Ectodermal cell (in vitro differentiated cells): ENCODE data around the gene SPOCK1.

Experiments
- H3K27ac ChIP-seq: 2 replicates; pipeline ENCODE4 v1.7.0; 2013; ENCODE audit warnings: mild to moderate bottlenecking, low read depth, low read length; ENCODE audit not compliant: insufficient read depth, poor library complexity, severe bottlenecking
- H3K27me3 ChIP-seq: 2 replicates; pipeline ENCODE4 v1.7.0; 2013; ENCODE audit warnings: mild to moderate bottlenecking, low read length; ENCODE audit not compliant: insufficient read depth, control insufficient read depth, poor library complexity, severe bottlenecking
- H3K36me3 ChIP-seq: one replicate; pipeline ENCODE4 v1.7.0; 2013; ENCODE audit warnings: low read length; ENCODE audit not compliant: control insufficient read depth, insufficient read depth
- H3K4me1 ChIP-seq: one replicate; pipeline ENCODE4 v1.7.0; 2013; ENCODE audit warnings: low read length; ENCODE audit not compliant: control insufficient read depth, insufficient read depth
- H3K4me3 ChIP-seq: 2 replicates; pipeline ENCODE4 v1.7.0; 2013; ENCODE audit warnings: low read depth, low read length, control low read depth; ENCODE audit not compliant: insufficient read depth
- H3K9me3 ChIP-seq: 2 replicates; pipeline ENCODE4 v1.7.0; 2013; ENCODE audit warnings: mild to moderate bottlenecking, low read length, moderate library complexity; ENCODE audit not compliant: control insufficient read depth
- WGBS, 2 experiments: methylation state at CpG; one replicate each; pipeline ENCODE4 v1.1.7; 2013; ENCODE audit warnings: missing lambda C conversion rate in 2 of 2; 5-methylcytosine and 5-hydroxymethylcytosine counted together

The SPOCK1 gene

DNA sequence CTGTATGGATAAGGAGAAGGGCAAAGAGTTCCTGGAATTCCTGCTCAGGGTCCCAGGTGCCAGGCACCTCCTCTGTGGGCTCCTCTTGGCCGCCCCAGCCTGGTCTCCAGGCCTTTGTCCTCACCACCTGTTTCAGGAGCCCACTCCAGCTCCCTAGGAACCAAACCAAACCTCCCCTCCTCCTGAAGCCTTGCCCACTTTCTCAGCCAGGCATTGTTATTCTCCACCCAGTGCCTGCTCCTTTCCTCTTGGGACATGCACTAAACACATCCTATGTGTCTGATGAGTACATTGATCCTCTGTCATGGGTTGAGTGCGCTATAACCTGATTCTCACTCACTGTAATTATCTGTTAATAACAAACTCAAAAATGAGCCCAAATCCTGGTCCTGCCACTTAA lies 189.8 kb downstream of the SPOCK1 start:
- 90 to 93% methylated on average over 2 of the region's 2 CpGs for WGBS, 2 experiments
- Histone ChIP-seq H3K27me3 (no peaks in the 10 kb centered on the region), H3K27ac (no peak overlapping the region), H3K4me1 (peaks cover 16% of the 10 kb centered on the region), H3K9me3 (no peaks in the 10 kb centered on the region), H3K36me3 (no peaks in the 10 kb centered on the region), H3K4me3 (no peak overlapping the region)

GRCh38 chr5:137308311-137308710 lies 190.8 kb downstream of the SPOCK1 start:
- H3K4me1 ChIP-seq: peaks cover 16% of the 10 kb centered on the region
- no peak overlapping the region for H3K27ac ChIP-seq
- 91 to 96% methylated on average over 3 of the region's 3 CpGs for WGBS, 2 experiments
- H3K9me3 ChIP-seq: no peaks in the 10 kb centered on the region
- no peak overlapping the region for H3K4me3 ChIP-seq
- no peaks in the 10 kb centered on the region for H3K36me3 ChIP-seq
- H3K27me3 ChIP-seq: no peaks in the 10 kb centered on the region

DNA sequence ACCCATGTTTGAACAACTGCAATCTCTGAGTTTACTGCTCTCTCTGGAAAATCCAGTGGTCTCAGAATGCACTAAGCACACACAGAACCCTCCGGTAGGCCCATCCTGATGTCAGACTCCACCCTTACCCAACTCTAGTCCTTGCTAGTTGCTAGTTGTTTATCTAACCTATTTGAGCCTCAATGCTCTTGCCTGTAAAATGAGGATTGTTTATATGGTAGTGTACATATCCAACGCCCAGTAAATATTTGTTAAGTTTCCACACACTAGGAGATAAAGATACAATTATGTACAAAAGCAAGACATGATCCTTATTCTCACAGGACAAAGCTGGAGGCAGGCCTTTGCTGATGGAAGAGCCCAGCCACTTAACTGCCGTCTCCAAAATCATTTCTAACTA lies 192.2 kb downstream of the SPOCK1 start:
- Histone ChIP-seq H3K27ac (no peak overlapping the region), H3K36me3 (no peaks in the 10 kb centered on the region), H3K27me3 (no peaks in the 10 kb centered on the region), H3K4me3 (no peak overlapping the region), H3K4me1 (peaks cover 16% of the 10 kb centered on the region), H3K9me3 (no peaks in the 10 kb centered on the region)
- 91 to 94% methylated on average over 3 of the region's 3 CpGs for WGBS, 2 experiments

- no peak overlapping the region for H3K4me3 ChIP-seq
- no peak overlapping the region for H3K27ac ChIP-seq
- H3K36me3 ChIP-seq: no peaks in the 10 kb centered on the region
- H3K4me1 ChIP-seq: peaks cover 13% of the 10 kb centered on the region
- H3K9me3 ChIP-seq: no peaks in the 10 kb centered on the region
- no peaks in the 10 kb centered on the region for H3K27me3 ChIP-seq
- 92 to 97% methylated on average over 6 to 8 of the region's 8 CpGs for WGBS, 2 experiments
Measured at GRCh38 chr5:137305971-137306602, 193.0 kb downstream of the SPOCK1 start.

- Histone ChIP-seq H3K4me3 (no peak overlapping the region), H3K9me3 (no peaks in the 10 kb centered on the region), H3K4me1 (peaks cover 12% of the 10 kb centered on the region), H3K27me3 (no peaks in the 10 kb centered on the region), H3K27ac (no peak overlapping the region), H3K36me3 (no peaks in the 10 kb centered on the region)
- WGBS, 2 experiments: 84 to 89% methylated on average over 4 of the region's 4 CpGs
Measured at GRCh38 chr5:137304226-137304874, 194.8 kb downstream of the SPOCK1 start.

- H3K27me3 ChIP-seq: no peaks in the 10 kb centered on the region
- H3K9me3 ChIP-seq: no peaks in the 10 kb centered on the region
- H3K4me3 ChIP-seq: no peak overlapping the region
- WGBS, 2 experiments: 78 to 79% methylated on average over 5 of the region's 5 CpGs
- peaks cover 8% of the 10 kb centered on the region for H3K4me1 ChIP-seq
- no peak overlapping the region for H3K27ac ChIP-seq
- no peaks in the 10 kb centered on the region for H3K36me3 ChIP-seq
Measured at GRCh38 chr5:137303509-137303908, 195.6 kb downstream of the SPOCK1 start.

- no peak overlapping the region for H3K27ac ChIP-seq
- no peaks in the 10 kb centered on the region for H3K36me3 ChIP-seq
- no peaks in the 10 kb centered on the region for H3K9me3 ChIP-seq
- no peak overlapping the region for H3K4me3 ChIP-seq
- no peaks in the 10 kb centered on the region for H3K27me3 ChIP-seq
- 89 to 96% methylated on average over 4 of the region's 4 CpGs for WGBS, 2 experiments
- peaks cover 9% of the 10 kb centered on the region for H3K4me1 ChIP-seq
Measured at GRCh38 chr5:137300411-137301240, 198.5 kb downstream of the SPOCK1 start.

DNA sequence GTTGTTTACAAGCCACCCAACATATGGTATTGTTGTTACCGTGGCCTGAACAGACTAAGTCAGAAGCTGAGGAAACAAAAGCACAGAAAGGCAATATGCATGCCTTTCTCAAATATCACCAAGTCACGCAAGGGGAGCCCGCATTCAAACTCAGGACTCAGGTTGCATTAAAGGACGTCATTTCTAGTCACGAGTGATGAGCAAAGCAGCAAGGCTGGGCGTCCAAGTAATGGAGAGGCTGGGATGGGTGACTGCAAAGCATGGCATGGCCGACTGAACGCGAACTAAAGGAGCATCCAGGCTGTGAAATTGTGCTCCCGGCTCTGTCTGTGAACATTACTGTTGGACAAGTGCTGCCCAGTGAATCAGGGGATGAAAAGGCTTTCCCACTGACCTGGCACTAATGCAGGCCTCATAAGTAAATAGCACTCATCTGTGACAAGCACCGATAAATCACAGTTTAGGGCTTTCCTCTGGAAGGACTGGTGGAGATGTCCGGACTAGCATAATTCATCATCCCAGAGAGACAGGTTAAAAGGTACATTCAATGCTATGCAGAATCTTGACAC lies 202.8 kb downstream of the SPOCK1 start:
- 89 to 94% methylated on average over 12 of the region's 12 CpGs for WGBS, 2 experiments
- H3K27ac ChIP-seq: no peak overlapping the region
- peaks cover 9% of the 10 kb centered on the region for H3K4me1 ChIP-seq
- no peaks in the 10 kb centered on the region for H3K36me3 ChIP-seq
- no peaks in the 10 kb centered on the region for H3K9me3 ChIP-seq
- no peaks in the 10 kb centered on the region for H3K27me3 ChIP-seq
- H3K4me3 ChIP-seq: no peak overlapping the region

GRCh38 chr5:137294604-137295003 lies 204.5 kb downstream of the SPOCK1 start:
- Histone ChIP-seq H3K4me3 (no peak overlapping the region), H3K4me1 (peaks cover 9% of the 10 kb centered on the region), H3K27me3 (no peaks in the 10 kb centered on the region), H3K9me3 (no peaks in the 10 kb centered on the region), H3K36me3 (no peaks in the 10 kb centered on the region), H3K27ac (no peak overlapping the region)
- WGBS, 2 experiments: 89 to 97% methylated on average over 1 of the region's 1 CpG

DNA sequence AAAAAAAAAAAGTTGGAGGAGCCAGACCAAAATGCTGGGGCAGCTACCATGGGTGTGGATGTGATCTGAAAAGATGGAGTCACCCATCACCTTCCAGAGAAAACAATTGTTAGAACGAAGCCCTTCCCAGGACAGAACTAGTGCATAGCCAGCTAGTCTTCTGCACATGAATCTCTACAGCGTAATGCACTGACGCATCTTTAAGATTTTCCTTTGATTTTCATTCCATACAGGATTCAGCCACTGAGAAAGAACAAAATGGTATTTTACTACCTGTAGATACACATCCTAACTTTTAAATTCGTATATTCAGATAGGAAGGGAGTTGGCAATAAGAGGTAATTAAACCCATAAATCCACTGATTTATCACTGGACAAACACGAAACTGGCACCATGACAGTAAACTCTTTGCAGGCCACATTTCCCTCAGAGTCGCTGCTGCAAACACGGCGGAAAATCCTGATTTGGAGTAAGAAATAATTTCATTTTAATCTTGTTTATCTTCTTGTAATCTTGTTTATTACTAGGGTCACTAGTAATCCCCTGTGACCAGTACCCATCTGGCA lies 206.6 kb downstream of the SPOCK1 start:
- Histone ChIP-seq H3K9me3 (no peaks in the 10 kb centered on the region), H3K36me3 (no peaks in the 10 kb centered on the region), H3K27ac (no peak overlapping the region), H3K4me3 (no peak overlapping the region), H3K27me3 (no peaks in the 10 kb centered on the region), H3K4me1 (peaks cover 9% of the 10 kb centered on the region)
- WGBS, 2 experiments: 92 to 93% methylated on average over 7 to 8 of the region's 8 CpGs
